ENCODE measurements around the gene FANCL.
"Not testable (repeated sequence)": the region's sequence is repeated elsewhere in the genome, so short reads cannot be mapped to it uniquely, and the experiment has no call there.

FANCL gene

GRCh38 chr2:58240670-58241545 is at the start of gene FANCL:
Gene FANCL (minus strand): TSS chr2:58241325. CDS start chr2:58241313, 12 bp downstream.
- in situ Hi-C loops (cut with HindIII; ENCODE audit: low sequenced_read_pairs) = no loop called here

GRCh38 chr2:58289029-58289428 is 47.9 kb upstream of the FANCL start:
- in situ Hi-C loops (cut with HindIII; ENCODE audit: low sequenced_read_pairs) = no loop called here

GRCh38 chr2:58283931-58284330 is 42.8 kb upstream of the FANCL start:
- in situ Hi-C loops (cut with HindIII; ENCODE audit: low sequenced_read_pairs) = no loop called here

- in situ Hi-C loops (cut with HindIII; ENCODE audit: low sequenced_read_pairs) = not testable (repeated sequence)
These were observed 34.0 kb upstream of the FANCL start for GRCh38 chr2:58275144-58275543.

- in situ Hi-C loops (cut with HindIII; ENCODE audit: low sequenced_read_pairs) = no loop called here
These were observed 30.7 kb upstream of the FANCL start for GRCh38 chr2:58271826-58272225.

- in situ Hi-C loops (cut with HindIII; ENCODE audit: low sequenced_read_pairs) = no loop called here
These were observed 27.6 kb upstream of the FANCL start for GRCh38 chr2:58268685-58269084.

GRCh38 chr2:58266211-58266610 is 25.1 kb upstream of the FANCL start:
- in situ Hi-C loops (cut with HindIII; ENCODE audit: low sequenced_read_pairs) = no loop called here

GRCh38 chr2:58261209-58261608 is 20.1 kb upstream of the FANCL start:
- in situ Hi-C loops (cut with HindIII; ENCODE audit: low sequenced_read_pairs) = no loop called here

GRCh38 chr2:58258456-58258855 is 17.3 kb upstream of the FANCL start:
- in situ Hi-C loops (cut with HindIII; ENCODE audit: low sequenced_read_pairs) = not testable (repeated sequence)

GRCh38 chr2:58251331-58252201 is 10.4 kb upstream of the FANCL start:
- in situ Hi-C loops (cut with HindIII; ENCODE audit: low sequenced_read_pairs) = not testable (repeated sequence)

GRCh38 chr2:58241546-58241864 is 380 bp upstream of the FANCL start:
- in situ Hi-C loops (cut with HindIII; ENCODE audit: low sequenced_read_pairs) = no loop called here

GRCh38 chr2:58239243-58239925 is 1.7 kb downstream of the FANCL start:
- in situ Hi-C loops (cut with HindIII; ENCODE audit: low sequenced_read_pairs) = no loop called here

- in situ Hi-C loops (cut with HindIII; ENCODE audit: low sequenced_read_pairs) = no loop called here
These were observed 3.4 kb downstream of the FANCL start for GRCh38 chr2:58237741-58238140.

GRCh38 chr2:58235984-58236383 is 5.1 kb downstream of the FANCL start:
- in situ Hi-C loops (cut with HindIII; ENCODE audit: low sequenced_read_pairs) = no loop called here

GRCh38 chr2:58235170-58235569 is 6.0 kb downstream of the FANCL start:
- in situ Hi-C loops (cut with HindIII; ENCODE audit: low sequenced_read_pairs) = no loop called here

GRCh38 chr2:58228299-58228698 is 12.8 kb downstream of the FANCL start:
- in situ Hi-C loops (cut with HindIII; ENCODE audit: low sequenced_read_pairs) = no loop called here

GRCh38 chr2:58227171-58227917 is 13.8 kb downstream of the FANCL start:
- in situ Hi-C loops (cut with HindIII; ENCODE audit: low sequenced_read_pairs) = no loop called here

- in situ Hi-C loops (cut with HindIII; ENCODE audit: low sequenced_read_pairs) = no loop called here
These were observed 19.2 kb downstream of the FANCL start for GRCh38 chr2:58221909-58222308.

- in situ Hi-C loops (cut with HindIII; ENCODE audit: low sequenced_read_pairs) = no loop called here
These were observed 25.7 kb downstream of the FANCL start for GRCh38 chr2:58215429-58215828.

- in situ Hi-C loops (cut with HindIII; ENCODE audit: low sequenced_read_pairs) = not testable (repeated sequence)
These were observed 30.1 kb downstream of the FANCL start for GRCh38 chr2:58210951-58211568.
